GM21381 (cell line): ENCODE data around the gene CDK7.
"Not testable (repeated sequence)": the region's sequence is repeated elsewhere in the genome, so short reads cannot be mapped to it uniquely, and the experiment has no call there.

Experiments
- ATAC-seq: cut with Tn5 transposase; IDR thresholded peaks from one replicate; pipeline ENCODE4 v1.9.1; 2021; ENCODE audit warnings: mild to moderate bottlenecking, moderate library complexity; ENCODE audit not compliant: unreplicated experiment

CDK7 gene

DNA sequence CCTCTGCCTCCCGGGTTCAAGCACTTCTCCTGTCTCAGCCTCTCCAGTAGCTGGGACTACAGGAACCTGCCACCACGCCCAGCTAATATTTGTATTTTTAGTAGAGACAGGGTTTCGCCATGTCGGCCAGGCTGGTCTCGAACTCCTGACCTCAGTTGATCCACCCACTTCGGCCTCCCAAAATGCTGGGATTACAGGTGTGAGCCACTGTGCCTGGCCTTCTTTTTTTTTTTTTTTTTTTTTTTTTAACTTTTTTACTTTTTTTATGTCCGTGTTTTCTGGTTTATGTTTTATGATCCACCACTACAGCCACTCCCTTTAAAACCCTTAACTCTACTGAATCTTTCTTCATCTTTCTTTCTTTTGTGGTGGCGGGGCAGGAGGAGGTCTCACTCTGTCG, 2.0 kb downstream of the CDK7 start:
- ATAC-seq, result not testable (repeated sequence)

DNA sequence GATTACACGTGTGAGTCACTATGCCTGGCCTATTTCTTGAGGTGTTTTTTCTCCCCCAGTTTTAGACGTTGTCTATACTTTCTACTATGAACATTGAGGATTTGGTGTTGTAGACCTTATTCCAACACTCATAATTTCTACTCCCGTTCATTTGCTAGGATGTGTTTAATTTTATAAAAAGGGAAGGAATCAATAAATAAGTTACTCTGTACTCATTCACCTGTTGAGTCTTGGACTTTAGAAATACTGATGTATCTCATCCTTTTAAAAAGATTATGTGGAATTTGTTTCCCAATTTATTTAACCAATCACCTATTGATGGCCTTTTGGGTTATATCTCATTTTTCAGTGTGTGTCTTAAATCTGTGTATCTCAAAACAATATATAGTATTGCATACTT, 3.2 kb downstream of the CDK7 start:
- no peak for ATAC-seq

DNA sequence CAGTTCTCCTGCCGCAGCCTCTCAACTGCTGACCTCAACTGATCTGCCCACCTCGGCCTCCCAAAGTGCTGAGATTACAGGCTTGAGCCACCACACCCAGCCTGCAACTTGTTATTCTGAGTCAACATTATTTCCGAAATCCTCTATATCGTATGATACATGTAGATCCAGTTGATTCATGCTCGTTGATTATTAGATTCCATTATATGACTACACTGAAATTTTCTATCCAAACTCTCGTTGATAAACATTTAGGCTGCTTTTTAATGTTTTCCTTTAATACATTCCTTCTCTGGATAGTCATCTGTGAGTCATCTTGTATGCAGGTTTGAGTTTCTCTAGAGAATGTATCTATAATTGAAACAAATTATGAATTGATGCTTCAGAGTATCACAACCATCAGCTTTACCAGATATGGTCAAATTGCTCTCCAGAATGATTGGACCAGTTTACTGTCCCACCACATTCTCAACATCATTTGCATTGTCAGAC, 4.1 kb downstream of the CDK7 start:
- no peak for ATAC-seq

- no peak for ATAC-seq
These were observed 7.7 kb downstream of the CDK7 start for GRCh38 chr5:69242215-69242927.

GRCh38 chr5:69245031-69245430, 10.3 kb downstream of the CDK7 start:
- no peak for ATAC-seq

DNA sequence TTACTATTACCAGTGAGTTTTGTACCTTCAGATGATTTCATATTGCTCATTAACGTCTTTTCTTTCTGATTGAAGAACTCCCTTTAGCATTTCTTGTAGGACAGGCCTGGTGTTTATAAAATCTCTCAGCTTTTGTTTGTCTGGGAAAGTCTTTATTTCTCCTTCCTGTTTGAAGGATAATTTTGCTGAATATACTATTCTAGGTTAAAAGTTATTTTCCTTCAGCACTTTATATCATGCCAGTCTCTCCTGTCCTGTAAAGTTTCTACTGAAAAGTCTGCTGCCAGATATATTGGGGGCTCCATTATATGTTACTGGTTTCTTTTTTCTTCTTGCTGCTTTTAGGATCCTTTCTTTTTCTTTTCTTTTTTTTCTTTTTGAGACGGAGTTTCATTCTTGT, 13.3 kb downstream of the CDK7 start:
- no peak for ATAC-seq

DNA sequence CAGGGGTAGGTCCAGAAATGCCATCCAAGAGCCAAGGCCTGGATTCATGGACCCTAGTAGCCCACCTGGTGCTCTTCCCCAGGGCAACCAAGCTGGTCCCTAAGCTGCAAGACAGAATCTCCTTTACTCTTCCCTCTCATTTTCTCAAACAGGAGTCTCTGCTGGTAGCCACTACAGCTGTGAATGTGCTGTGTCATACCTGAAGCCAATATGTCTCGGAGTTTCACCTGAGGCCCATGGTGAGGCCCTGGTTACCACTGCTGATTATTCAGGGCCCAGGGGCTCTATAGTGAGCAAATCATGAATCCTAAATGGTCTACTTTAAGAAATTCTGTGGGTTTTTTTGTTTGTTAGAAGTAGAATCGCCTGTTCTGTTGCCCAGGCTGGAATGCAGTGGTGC, 15.9 kb downstream of the CDK7 start:
- ATAC-seq, result no peak

DNA sequence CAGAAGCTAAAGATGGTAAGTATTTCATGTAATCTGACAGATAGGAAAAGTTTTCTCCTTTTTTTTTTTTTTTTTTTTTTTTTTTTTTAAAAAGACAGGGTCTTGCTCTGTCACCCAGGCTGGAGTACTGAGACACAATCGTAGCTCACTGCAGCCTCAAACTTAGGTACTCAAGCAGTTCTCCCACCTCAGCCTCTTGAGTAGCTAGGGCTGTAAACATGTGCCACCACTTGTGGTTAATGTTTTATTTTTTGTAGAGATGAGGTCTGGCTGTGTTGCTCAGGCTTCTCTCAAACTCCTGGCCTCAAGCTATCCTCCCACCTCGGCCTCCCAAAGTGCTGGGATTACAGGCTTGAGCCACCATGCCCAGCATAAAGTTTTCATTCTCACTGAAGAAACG, 17.8 kb downstream of the CDK7 start:
- no peak for ATAC-seq

- not testable (repeated sequence) for ATAC-seq
These were observed 21.3 kb downstream of the CDK7 start for GRCh38 chr5:69255940-69256339.

GRCh38 chr5:69257577-69257976, 22.9 kb downstream of the CDK7 start:
- no peak for ATAC-seq

GRCh38 chr5:69261034-69261433, 26.3 kb downstream of the CDK7 start:
- no peak for ATAC-seq

DNA sequence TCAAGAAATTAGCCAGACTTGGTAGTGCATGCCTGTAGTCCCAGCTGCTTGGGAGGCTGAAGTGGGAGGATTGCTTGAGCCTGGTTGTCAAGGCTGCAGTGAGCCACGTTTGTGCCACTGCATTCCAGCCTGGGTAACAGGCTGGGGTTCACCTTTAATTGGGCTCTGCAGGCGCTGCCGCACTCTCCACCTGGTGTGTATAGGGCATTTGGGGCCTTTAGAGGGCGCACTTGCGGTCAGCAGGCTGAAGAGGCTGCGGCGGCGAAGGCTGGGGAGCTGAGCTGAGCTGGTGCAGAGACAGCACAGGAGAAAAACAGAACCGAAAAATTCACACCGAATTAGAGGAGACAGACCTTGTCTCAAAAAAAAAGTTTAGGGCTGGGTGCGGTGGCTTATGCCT, 31.2 kb downstream of the CDK7 start:
- ATAC-seq, result no peak

GRCh38 chr5:69268899-69269298, 34.2 kb downstream of the CDK7 start:
- ATAC-seq, result no peak

GRCh38 chr5:69270840-69271239, 36.2 kb downstream of the CDK7 start:
- ATAC-seq, result no peak

DNA sequence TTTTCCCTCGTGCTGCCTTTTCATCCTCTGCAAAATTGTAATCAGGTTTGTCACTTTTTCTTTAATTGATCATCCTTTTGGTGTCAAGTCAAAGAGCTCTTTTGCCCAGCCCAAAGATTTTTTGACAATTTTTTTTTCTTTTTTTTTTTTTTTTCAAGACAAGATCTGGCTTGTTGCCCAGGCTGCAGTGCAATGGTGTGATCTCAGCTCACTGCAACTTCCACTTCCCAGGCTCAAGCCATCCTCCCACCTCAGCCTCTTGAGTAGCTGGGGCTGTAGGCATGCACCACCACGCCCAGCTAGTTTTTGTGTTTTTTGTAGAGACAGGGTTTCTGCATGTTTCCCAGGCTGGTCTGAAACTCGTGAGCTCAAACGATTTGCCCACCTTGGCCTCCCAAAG, 36.7 kb downstream of the CDK7 start:
- ATAC-seq, result no peak

DNA sequence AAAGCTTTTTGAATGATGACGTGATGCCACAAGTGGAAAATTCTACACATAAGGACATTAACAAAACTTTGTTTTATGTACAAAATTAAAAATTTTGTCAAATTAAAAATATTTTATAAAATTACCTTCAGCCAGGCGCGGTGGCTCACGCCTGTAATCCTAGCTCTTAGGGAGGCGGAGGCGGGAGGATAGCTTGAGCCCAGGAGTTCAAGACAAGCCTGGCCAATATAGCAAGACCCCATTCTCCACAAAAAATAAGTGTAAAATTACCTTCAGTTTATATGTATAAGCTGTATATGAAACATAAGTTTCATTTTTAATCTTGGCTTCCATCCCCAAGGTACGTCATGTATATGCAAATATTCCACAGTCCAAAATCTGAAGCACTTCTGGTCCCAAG, 40.9 kb downstream of the CDK7 start:
- no peak for ATAC-seq

DNA sequence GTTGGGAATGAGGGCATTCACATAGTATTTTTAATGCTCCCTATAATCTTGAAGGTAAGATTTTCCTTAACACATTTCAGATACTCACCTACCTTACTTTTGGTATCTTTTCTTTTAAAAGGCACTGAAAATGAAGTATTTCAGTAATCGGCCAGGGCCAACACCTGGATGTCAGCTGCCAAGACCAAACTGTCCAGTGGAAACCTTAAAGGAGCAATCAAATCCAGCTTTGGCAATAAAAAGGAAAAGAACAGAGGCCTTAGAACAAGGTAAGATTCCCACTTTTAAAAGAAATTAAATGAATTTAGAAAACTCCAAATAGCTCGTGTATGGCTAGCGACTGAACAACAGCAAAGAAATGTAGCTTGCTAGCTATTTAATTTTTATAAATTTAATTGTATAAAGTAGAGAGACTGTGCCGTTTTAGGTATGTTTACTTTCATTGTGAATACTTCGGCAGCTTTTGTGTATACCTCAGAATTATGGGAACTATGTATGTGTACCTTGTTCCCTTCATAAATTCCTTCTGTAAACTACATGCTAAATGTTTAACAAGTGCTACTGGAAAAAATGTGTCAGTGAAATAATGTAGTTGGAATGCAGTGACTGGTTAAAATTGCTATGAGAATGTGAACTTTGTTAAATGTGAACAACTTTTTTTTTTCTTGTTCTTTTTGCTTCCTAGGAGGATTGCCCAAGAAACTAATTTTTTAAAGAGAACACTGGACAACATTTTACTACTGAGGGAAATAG, 41.9 kb downstream of the CDK7 start:
- ATAC-seq, result no peak

GRCh38 chr5:69279517-69279916, 44.8 kb downstream of the CDK7 start:
- no peak for ATAC-seq

GRCh38 chr5:69281114-69281513, 46.4 kb downstream of the CDK7 start:
- no peak for ATAC-seq

GRCh38 chr5:69284203-69284602, 49.5 kb downstream of the CDK7 start:
- no peak for ATAC-seq

DNA sequence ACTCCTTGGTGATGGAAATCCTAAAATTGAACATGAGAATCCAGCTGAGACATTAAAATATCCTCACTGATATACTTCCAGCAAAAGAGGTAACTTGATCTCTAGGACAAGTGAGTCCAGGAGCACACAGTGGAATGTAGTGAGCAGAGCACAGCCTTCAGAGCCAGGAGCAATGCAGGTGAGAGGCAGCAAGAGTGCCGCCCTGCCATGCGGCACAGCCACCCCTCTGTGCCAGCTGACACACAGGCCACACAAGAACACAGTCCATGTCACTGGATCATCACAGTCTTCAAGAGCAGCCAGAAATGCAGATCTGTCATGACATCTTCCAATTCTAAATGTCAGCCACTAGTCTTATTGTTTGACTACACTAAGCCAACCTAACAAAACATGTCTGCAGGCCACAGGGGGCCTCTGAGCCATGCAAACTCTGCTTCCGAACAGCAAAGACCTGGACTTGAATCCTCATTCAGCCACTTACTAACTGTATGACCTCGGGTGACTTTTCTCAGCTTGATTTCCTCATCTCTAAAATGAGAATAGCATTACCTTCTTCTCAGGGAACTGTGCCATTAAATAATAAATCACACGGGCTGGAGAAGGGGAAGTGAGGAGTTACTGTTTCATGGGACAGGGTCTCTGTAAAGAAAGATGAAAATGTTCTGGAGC, 50.9 kb downstream of the CDK7 start:
- ATAC-seq, result no peak

GRCh38 chr5:69288069-69288468, 53.4 kb downstream of the CDK7 start:
- no peak for ATAC-seq
